Mesenchymal stem cell (in vitro differentiated cells and primary cell): Measurements from ENCODE around the gene GALNT2.

ENCODE experiments used
- DNase-seq: peaks from one replicate; pipeline ENCODE4 v3.0.0-alpha.2; 2013
- H2AFZ ChIP-seq: one replicate; pipeline ENCODE4 v1.6.1; 2013; ENCODE audit warnings: low read depth, mild to moderate bottlenecking, control low read depth, inconsistent platforms, low read length, moderate library complexity
- H2AK5ac ChIP-seq: 2 replicates; pipeline ENCODE4 v1.6.1; 2013; ENCODE audit warnings: low read length, moderate library complexity, mild to moderate bottlenecking, inconsistent platforms; ENCODE audit not compliant: severe bottlenecking
- H2BK120ac ChIP-seq: one replicate; pipeline ENCODE4 v1.6.1; 2013; ENCODE audit warnings: low read depth, mild to moderate bottlenecking, inconsistent platforms, low read length, moderate library complexity
- H2BK12ac ChIP-seq, 2 experiments: one replicate each; pipeline ENCODE4 v1.6.1; 2013; ENCODE audit warnings: inconsistent platforms in 2 of 2, low read length in 2 of 2, mild to moderate bottlenecking in 2 of 2, moderate library complexity in 2 of 2, control low read depth in 1 of 2
- H2BK15ac ChIP-seq: one replicate; pipeline ENCODE4 v1.6.1; 2013; ENCODE audit warnings: mild to moderate bottlenecking, low read depth, inconsistent platforms; ENCODE audit not compliant: poor library complexity, severe bottlenecking
- H2BK5ac ChIP-seq: 2 replicates; pipeline ENCODE4 v1.6.1; 2013; ENCODE audit warnings: low read depth, mild to moderate bottlenecking, low read length, control low read depth, inconsistent platforms; ENCODE audit not compliant: poor library complexity, severe bottlenecking
- H3K14ac ChIP-seq, 2 experiments: one replicate each; pipeline ENCODE4 v1.6.1; 2013; ENCODE audit warnings: inconsistent platforms in 2 of 2, low read length in 2 of 2, control low read depth in 1 of 2, mild to moderate bottlenecking in 1 of 2, moderate library complexity in 1 of 2
- H3K18ac ChIP-seq, 2 experiments: one replicate each; pipeline ENCODE4 v1.6.1; 2013; ENCODE audit warnings: inconsistent platforms in 2 of 2, low read length in 2 of 2, control low read depth in 1 of 2, low read depth in 1 of 2, mild to moderate bottlenecking in 1 of 2
- H3K23ac ChIP-seq, 2 experiments: one replicate each; pipeline ENCODE4 v1.6.1; 2013; ENCODE audit warnings: inconsistent platforms in 2 of 2, low read length in 2 of 2, mild to moderate bottlenecking in 2 of 2, moderate library complexity in 2 of 2, control low read depth in 1 of 2
- H3K27ac ChIP-seq: 2 replicates; pipeline ENCODE4 v1.5.1; 2013; ENCODE audit warnings: mild to moderate bottlenecking, moderate library complexity, low read length, control low read depth, inconsistent platforms; ENCODE audit not compliant: poor library complexity, severe bottlenecking
- H3K27me3 ChIP-seq, 2 experiments: 2 replicates each; pipeline versions ENCODE4 v1.6.1 to v1.7.0; 2013; ENCODE audit warnings: low read length in 2 of 2, mild to moderate bottlenecking in 2 of 2, moderate library complexity in 2 of 2, control low read depth in 1 of 2, inconsistent platforms in 1 of 2; ENCODE audit not compliant: control insufficient read depth in 1 of 2, insufficient read depth in 1 of 2
- H3K36me3 ChIP-seq, 2 experiments: 2 replicates each; pipeline versions ENCODE4 v1.6.1 to v1.7.0; 2013; ENCODE audit warnings: low read length in 2 of 2, control low read depth in 1 of 2, inconsistent platforms in 1 of 2, low read depth in 1 of 2, mild to moderate bottlenecking in 1 of 2; ENCODE audit not compliant: insufficient read depth in 2 of 2, control insufficient read depth in 1 of 2
- H3K4ac ChIP-seq, 2 experiments: one replicate each; pipeline ENCODE4 v1.6.1; 2013; ENCODE audit warnings: inconsistent platforms in 2 of 2, low read length in 2 of 2, mild to moderate bottlenecking in 2 of 2, moderate library complexity in 2 of 2, control low read depth in 1 of 2, low read depth in 1 of 2
- H3K4me1 ChIP-seq: 2 replicates; pipeline ENCODE4 v1.6.1; 2013; ENCODE audit warnings: low read depth, low read length, control low read depth; ENCODE audit not compliant: control insufficient read depth, insufficient read depth
- H3K4me2 ChIP-seq: 2 replicates; pipeline ENCODE4 v1.6.1; 2013; ENCODE audit warnings: low read length, mild to moderate bottlenecking, inconsistent platforms; ENCODE audit not compliant: poor library complexity, severe bottlenecking
- H3K4me3 ChIP-seq, 2 experiments: 2 replicates each; pipeline versions ENCODE4 v1.5.1 to v1.7.0; 2013; ENCODE audit warnings: low read length in 2 of 2, mild to moderate bottlenecking in 2 of 2, control low read depth in 1 of 2, low read depth in 1 of 2; ENCODE audit not compliant: insufficient read depth in 1 of 2
- H3K79me1 ChIP-seq: replicated peaks from 2 replicates; pipeline ENCODE4 v1.6.1; 2013; ENCODE audit warnings: mild to moderate bottlenecking, control low read depth, low read length, inconsistent platforms; ENCODE audit not compliant: poor library complexity, severe bottlenecking
- H3K9ac ChIP-seq: 2 replicates; pipeline ENCODE4 v1.7.0; 2013; ENCODE audit warnings: mild to moderate bottlenecking, low read length, moderate library complexity
- H3K9me3 ChIP-seq: 2 replicates; pipeline ENCODE4 v1.7.0; 2013; ENCODE audit warnings: mild to moderate bottlenecking, low read length; ENCODE audit not compliant: control insufficient read depth
- H4K8ac ChIP-seq: one replicate; pipeline ENCODE4 v1.6.1; 2013; ENCODE audit warnings: inconsistent platforms, mild to moderate bottlenecking, low read length, moderate library complexity
- H4K91ac ChIP-seq: one replicate; pipeline ENCODE4 v1.6.1; 2013; ENCODE audit warnings: mild to moderate bottlenecking, low read length, inconsistent platforms
- WGBS: methylation state at CpG from one replicate; pipeline ENCODE4 v1.1.7; 2013; ENCODE audit warnings: mixed read lengths; 5-methylcytosine and 5-hydroxymethylcytosine counted together

GALNT2 gene

DNA sequence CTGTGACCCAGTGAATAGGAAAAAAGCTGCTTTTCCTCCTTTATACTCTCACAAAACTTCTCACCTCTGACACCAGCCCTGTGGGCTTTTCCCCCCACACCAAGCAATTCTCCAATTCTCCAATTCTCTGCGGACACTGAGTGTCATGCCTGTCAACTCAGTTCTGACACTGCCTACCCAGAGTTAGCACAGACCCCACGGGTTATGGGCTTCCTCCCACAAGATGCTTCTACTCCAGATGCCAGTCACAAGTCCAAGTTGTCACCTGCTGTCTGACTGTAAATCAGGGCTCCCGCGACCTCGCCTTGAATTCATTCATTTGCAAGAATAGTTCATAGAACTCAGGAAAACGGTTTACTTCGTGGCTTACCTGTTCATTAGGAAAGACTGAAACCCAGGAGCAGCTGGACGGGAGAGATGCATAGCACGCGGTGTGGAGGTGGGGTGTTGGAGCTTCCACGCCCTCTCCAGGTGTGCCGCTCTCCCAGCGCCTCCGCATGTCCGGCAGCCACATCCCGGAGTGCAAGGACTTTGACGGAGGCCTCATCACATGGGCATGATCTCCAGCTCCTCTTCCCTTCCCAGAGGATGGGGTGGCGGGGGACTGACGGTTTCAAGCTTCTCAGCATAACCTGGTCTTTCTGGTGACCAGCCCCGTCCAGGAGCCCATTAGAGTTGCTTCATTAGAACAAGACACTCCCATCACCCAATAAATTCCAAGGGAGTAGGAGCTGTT is 204.4 kb downstream of the GALNT2 start:
- Histone ChIP-seq H3K14ac (no peak overlapping the region), H3K9me3 (no peaks in the 10 kb centered on the region), H4K91ac (no peak overlapping the region), H2AK5ac (no peak overlapping the region), H3K4me2 (no peak overlapping the region), H3K23ac (no peak overlapping the region), H3K36me3 (peaks cover 43 to 57% of the 10 kb centered on the region in 2 experiments), H3K4me3 (no peak overlapping the region), H3K79me1 (peaks cover 20% of the 10 kb centered on the region), H2BK120ac (no peak overlapping the region), H3K18ac (no peak overlapping the region), H2BK12ac (peak overlapping the region in 1 of 2 experiments; percentile 35), H3K9ac (no peak overlapping the region), H3K4ac (peak overlapping the region; percentile 2 to 42), H2BK5ac (no peak overlapping the region), H3K4me1 (peaks cover 6% of the 10 kb centered on the region), H2AFZ (no peak overlapping the region), H2BK15ac (no peak overlapping the region), H3K27ac (no peak overlapping the region), H3K27me3 (no peaks in the 10 kb centered on the region), H4K8ac (peak overlapping the region; percentile 45)
- 97% methylated on average over 17 of the region's 20 CpGs for WGBS
- no peak for DNase-seq

DNA sequence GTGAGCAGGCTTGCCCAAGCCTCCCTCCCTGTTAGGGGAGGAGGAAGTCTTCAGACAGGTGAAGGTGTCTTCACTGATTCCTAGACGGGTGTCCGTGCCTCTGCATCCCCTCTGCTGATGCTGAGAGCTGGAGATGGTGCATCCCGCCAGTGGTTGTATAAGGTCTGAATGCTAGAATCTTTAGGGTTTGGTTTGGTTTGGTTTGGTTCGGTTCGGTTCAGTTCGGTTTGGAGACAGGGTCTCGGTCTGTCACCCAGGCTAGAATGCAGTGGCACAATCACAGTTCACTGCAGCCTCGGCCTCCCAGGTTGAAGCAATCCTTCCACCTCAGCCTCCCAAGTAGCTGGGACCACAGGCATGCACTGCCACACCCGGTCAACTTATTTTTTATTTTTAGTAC is 205.5 kb downstream of the GALNT2 start:
- Histone ChIP-seq H2BK12ac (no peak overlapping the region), H3K79me1 (peaks cover 16% of the 10 kb centered on the region), H2BK15ac (no peak overlapping the region), H3K4me1 (peaks cover 6% of the 10 kb centered on the region), H2AFZ (no peak overlapping the region), H3K9ac (no peak overlapping the region), H2BK5ac (no peak overlapping the region), H3K4me3 (no peak overlapping the region), H2AK5ac (no peak overlapping the region), H3K23ac (no peak overlapping the region), H3K18ac (no peak overlapping the region), H2BK120ac (no peak overlapping the region), H4K91ac (no peak overlapping the region), H3K36me3 (peaks cover 42 to 57% of the 10 kb centered on the region in 2 experiments), H3K4me2 (no peak overlapping the region), H3K27ac (no peak overlapping the region), H3K27me3 (no peaks in the 10 kb centered on the region), H4K8ac (no peak overlapping the region), H3K4ac (no peak overlapping the region), H3K14ac (no peak overlapping the region), H3K9me3 (no peaks in the 10 kb centered on the region)
- 99% methylated on average over 9 of the region's 9 CpGs for WGBS
- no peak for DNase-seq

DNA sequence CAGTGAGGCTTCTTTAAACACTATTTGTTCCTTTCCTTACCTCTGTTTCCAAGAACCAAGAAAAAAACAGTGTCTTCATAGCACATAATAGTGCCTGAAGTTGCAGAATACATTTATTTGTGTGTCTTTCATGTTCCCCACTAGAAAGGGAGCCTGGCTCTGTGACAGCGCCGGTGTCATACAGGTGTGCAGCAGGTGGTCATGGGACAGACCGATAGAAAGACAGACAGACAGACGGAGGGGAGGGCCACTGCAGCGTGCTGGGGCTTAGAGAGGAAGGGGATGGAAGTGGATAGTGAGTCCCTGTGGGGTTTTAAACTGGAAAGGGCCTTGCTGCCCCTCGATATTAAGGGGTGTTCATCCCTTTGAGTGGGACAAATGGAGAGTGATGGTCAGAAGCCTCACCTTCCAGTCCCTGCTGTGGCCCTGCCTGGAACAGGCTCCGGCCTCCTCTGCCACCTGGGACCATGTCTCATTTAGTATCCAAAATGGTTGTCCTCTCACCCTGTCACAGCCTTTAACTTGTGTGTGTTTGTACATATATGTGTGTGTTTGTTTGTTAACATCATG is 206.2 kb downstream of the GALNT2 start:
- H2BK12ac ChIP-seq, result no peak overlapping the region
- H2BK15ac ChIP-seq, result no peak overlapping the region
- H3K14ac ChIP-seq, result no peak overlapping the region
- H3K27me3 ChIP-seq, result no peaks in the 10 kb centered on the region
- H4K91ac ChIP-seq, result no peak overlapping the region
- 82% methylated on average over 7 of the region's 7 CpGs for WGBS
- H3K4me2 ChIP-seq, result no peak overlapping the region
- H2AK5ac ChIP-seq, result no peak overlapping the region
- no peaks in the 10 kb centered on the region for H3K9me3 ChIP-seq
- H2BK5ac ChIP-seq, result no peak overlapping the region
- H2BK120ac ChIP-seq, result no peak overlapping the region
- no peak overlapping the region for H2AFZ ChIP-seq
- no peak overlapping the region for H3K4me3 ChIP-seq
- no peak overlapping the region for H3K9ac ChIP-seq
- H3K18ac ChIP-seq, result no peak overlapping the region
- no peak overlapping the region for H3K4ac ChIP-seq
- no peak for DNase-seq
- H3K4me1 ChIP-seq, result peaks cover 6% of the 10 kb centered on the region
- peaks cover 15% of the 10 kb centered on the region for H3K79me1 ChIP-seq
- no peak overlapping the region for H3K23ac ChIP-seq
- no peak overlapping the region for H4K8ac ChIP-seq
- H3K27ac ChIP-seq, result no peak overlapping the region
- peaks cover 42 to 56% of the 10 kb centered on the region in 2 experiments for H3K36me3 ChIP-seq

DNA sequence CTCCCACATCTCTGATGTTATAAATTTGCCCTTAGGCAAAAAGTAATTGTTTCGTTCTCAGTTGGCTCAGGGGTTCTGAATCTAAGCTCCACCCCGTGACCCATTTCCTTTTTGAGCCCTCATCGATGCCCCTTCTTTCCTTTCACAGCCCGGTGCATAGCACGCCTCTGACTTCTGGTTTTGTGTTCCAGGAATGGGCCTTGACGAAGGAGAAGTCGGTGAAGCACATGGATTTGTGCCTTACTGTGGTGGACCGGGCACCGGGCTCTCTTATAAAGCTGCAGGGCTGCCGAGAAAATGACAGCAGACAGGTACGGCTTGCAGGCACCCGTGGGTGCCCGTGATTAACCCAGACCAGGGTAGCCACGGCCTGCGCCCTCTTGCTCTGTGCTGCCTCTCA is 207.2 kb downstream of the GALNT2 start:
- H3K27ac ChIP-seq, result no peak overlapping the region
- no peaks in the 10 kb centered on the region for H3K4me1 ChIP-seq
- H2BK5ac ChIP-seq, result no peak overlapping the region
- no peak overlapping the region for H4K8ac ChIP-seq
- H3K4me3 ChIP-seq, result no peak overlapping the region
- no peak overlapping the region for H3K23ac ChIP-seq
- H3K18ac ChIP-seq, result no peak overlapping the region
- H3K4ac ChIP-seq, result no peak overlapping the region
- no peak overlapping the region for H4K91ac ChIP-seq
- no peaks in the 10 kb centered on the region for H3K27me3 ChIP-seq
- H2BK12ac ChIP-seq, result no peak overlapping the region
- 96% methylated on average over 15 of the region's 15 CpGs for WGBS
- H3K79me1 ChIP-seq, result peaks cover 14% of the 10 kb centered on the region
- H2AK5ac ChIP-seq, result no peak overlapping the region
- no peak overlapping the region for H3K9ac ChIP-seq
- H2BK120ac ChIP-seq, result no peak overlapping the region
- no peak overlapping the region for H2AFZ ChIP-seq
- no peak overlapping the region for H3K14ac ChIP-seq
- no peak overlapping the region for H2BK15ac ChIP-seq
- no peak for DNase-seq
- no peaks in the 10 kb centered on the region for H3K9me3 ChIP-seq
- H3K36me3 ChIP-seq, result peaks cover 49 to 64% of the 10 kb centered on the region in 2 experiments
- no peak overlapping the region for H3K4me2 ChIP-seq
